Measurements from ENCODE around the gene KIF22.

DNA sequence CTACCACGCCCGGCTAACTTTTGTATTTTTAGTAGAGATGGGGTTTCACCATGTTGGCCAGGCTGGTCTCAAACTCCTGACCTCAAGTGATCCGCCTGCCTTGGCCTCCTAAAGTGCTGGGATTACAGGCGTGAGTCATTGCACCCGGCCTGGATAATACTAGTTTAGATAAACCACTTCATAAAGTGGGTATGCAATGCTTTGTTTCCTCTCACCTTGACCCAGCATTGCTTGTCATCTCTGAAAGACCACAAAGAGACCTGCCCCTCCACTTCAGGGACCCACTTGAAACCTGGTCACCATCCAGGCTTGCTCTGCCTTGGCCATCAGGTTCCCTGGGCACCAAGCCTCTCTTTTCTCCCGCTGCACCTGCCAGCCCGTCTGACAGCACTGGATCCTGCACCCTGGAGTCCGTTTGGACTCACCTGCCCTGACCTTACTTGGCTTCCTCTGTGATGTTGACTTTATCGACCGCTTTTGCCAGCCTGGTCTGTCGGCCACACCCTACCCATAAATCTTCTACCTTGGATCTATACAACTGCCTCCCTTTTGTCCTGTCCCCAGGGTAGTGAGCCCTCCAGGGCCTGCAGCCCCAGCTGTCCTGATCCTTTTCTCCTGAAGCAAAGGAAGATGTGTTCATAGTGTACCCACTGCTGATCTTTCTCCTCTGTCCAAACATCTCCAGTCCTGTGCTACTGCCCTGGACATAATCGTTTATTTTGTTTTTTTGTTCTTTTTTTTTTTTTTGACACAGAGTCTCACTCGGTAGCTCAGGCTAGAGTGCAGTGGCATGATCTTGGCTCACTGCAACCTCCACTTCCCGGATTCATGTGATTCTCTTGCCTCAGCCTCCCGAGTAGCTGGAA, 25.2 kb upstream of the KIF22 start:
- no peak for TF ChIP-seq POLR2AphosphoS5 (IDR thresholded peaks at IDR 0.05; ENCODE audit: low read depth, low read length)
- TF ChIP-seq POLR2A (IDR thresholded peaks at IDR 0.05; ENCODE audit: low read depth, low read length): no peak
- no peak for TF ChIP-seq TAF1 (IDR thresholded peaks at IDR 0.05; ENCODE audit: borderline replicate concordance, low read depth, low read length)

All from GM12892 (cell line).